DMS79 treated with DMSO at 0.1 percent for 48 hours (cell line): ENCODE results near the gene XRCC4.

Source experiments
- DNase-seq: peaks from one replicate; lab custom pipeline; 2025; lab: John Stamatoyannopoulos, UW

The XRCC4 gene

DNA sequence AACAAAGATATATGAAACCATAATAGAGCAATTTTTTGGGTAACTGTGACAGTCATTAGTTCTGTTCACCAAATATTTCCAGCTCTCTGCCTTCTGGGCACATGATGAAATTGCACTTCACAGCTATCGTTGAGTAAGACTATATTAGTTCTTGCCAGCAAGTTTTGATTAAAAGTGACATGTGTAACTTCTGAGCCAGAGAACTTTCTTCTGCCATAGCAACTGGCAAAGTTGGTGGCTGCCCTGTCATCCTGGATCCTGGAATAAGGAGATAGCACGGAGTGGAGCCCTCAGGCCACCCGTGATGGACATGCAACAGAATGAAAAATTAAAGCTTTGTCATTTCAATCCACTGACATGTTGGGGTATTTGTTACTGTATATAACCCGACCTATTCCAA lies 199.8 kb downstream of the XRCC4 start:
- DNase-seq, result no peak

GRCh38 chr5:83277953-83278352 lies 200.6 kb downstream of the XRCC4 start:
- DNase-seq, result no peak

GRCh38 chr5:83281176-83281575 lies 203.8 kb downstream of the XRCC4 start:
- no peak for DNase-seq

GRCh38 chr5:83281658-83282057 lies 204.3 kb downstream of the XRCC4 start:
- no peak for DNase-seq

DNA sequence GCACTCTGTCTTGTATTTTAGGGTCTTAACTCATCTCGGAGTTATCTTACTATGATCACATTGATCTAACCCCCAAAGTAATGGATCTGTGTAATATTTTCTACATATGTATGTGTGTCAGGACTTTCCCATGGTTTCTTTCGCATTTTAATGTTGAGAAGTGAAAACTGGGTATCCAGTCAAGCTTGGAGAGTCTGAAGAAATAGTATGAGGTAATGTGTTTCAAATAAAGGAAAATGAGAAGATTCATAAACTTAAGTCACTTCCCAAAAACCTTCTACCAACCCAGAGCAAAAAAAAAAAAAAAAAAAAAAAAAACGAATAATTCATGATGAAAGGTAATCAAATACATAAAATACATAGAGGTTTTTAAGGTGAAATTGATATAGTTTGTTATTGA lies 206.4 kb downstream of the XRCC4 start:
- DNase-seq, result no peak

DNA sequence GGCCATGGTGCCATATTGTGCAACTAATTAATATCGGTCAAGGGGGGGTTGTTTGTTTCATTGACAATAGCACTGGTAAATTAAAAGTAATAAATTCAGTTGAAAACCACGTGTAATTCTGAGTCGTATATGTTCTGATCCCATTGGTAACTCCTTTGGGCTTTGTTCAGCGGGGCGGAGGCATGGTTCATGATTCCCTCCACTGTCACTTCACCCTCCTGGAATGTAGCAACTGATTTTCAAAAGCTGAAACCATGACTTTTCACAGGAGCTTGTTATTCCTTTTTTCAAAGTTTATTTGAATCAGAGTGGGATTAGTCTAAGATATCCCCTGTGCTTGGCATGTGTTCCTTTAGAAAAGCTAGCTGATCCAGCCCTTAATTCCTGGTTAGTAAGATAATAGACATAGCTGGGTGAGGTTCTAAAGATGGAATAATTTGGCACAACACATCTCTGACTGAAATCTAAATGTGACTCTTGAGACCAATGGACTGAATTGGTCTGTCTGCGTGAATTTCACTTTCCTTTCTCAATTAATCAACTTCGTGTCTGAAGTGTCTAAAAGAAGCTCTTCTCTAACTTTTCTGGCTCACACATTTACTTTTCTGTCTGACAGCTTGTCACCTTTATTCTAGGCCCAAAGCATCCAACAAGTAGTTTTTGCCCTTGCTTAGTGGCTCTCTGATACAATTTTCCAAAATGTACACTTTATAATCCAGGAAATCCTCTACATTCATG lies 208.5 kb downstream of the XRCC4 start:
- DNase-seq, result no peak

- no peak for DNase-seq
Measured at GRCh38 chr5:83294246-83294645, 216.9 kb downstream of the XRCC4 start.

DNA sequence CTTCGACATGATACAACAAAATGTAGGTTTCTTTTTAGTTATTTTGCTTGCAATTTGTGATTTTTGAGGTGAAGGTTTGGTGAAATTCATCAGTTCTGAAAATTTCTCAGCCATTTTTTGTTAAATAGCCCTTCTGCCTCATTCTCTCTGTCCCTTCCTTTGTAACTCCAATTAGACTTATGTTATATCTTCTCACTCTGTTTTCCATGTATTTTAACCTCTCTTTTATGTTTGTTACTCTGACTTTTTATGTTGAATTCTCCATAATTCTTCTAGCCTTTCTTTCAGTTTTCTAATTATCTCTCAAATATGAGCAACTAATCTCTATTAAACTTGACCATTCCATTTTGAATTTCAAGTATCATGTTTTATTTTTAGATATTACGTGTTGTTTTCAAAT lies 222.0 kb downstream of the XRCC4 start:
- no peak for DNase-seq

- DNase-seq, result no peak
Measured at GRCh38 chr5:83306572-83307241, 229.4 kb downstream of the XRCC4 start.

GRCh38 chr5:83312663-83313062 lies 235.3 kb downstream of the XRCC4 start:
- no peak for DNase-seq

- no peak for DNase-seq
Measured at GRCh38 chr5:83313436-83313835, 236.1 kb downstream of the XRCC4 start.

DNA sequence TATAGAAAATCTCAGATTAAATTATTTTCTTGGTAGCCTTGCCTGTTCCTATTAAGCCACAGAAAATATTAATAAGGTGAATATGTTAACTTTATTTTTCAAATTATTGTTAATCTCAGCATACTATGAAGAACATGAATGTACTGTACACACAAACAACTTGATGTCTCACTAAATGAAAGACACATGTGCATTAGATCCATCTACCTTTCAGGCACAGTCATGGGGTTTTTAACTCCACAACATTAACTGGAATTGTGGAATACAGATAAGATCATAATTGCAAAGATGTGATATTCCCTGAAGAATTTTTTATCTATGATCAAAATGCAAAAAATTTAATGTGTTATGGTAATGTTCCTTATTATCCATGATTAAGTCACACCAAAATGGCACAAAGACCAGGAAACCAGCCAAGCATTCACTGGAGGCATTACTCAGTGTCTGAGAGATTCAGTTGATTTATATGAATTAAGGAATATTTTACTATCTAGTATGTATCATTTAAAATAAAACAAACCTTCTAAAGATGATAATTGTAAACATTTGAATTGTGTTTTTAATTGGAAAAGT lies 244.2 kb downstream of the XRCC4 start:
- no peak for DNase-seq

DNA sequence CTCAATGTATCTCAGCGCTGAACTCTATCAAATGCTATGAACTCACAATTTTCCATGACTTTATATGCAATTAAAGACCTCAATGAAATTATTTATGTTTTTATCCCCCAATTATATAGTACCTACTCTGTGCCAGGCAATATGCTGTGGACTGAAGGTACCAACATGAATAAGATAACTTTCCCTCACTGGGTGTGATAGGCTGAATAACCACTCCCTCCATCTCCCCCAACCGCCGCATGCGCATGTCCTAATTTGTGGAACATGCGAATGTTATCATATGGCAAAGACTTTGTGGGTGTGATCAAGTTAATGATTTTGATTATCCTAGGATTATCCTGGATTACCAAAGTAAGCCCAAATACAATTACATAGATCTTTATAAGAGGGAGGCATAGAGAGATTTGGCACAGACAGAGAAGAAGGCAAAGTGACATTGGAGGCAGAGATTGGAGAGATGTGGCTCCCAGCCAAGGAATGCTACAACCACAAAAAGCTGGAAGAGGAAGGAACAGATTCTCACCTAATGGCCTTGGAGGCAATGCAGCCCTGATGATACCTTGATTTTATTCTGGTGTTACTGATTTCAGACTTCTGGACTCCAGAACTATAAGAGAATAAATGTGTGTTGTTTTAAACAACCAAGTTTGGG lies 245.1 kb downstream of the XRCC4 start:
- DNase-seq, result no peak

GRCh38 chr5:83323557-83324180 lies 246.3 kb downstream of the XRCC4 start:
- DNase-seq, result no peak

DNA sequence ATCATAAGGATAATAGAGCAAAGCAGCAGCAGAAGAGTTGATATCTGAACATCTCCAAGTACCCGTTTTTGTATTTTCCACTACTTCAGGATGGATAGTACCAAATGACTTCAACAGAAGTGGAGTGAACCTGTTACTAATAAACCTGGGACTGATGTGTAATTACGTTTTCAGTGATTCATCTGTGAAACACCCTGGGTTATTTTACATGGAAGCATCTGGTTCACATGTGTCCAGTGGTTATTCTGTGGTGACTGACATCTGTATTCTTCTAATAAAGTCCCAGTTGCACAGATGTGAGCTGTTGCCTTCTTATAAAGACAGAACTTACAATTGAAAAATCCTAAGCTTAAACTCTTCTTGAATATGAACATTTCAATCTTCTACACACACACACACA lies 254.5 kb downstream of the XRCC4 start:
- no peak for DNase-seq

DNA sequence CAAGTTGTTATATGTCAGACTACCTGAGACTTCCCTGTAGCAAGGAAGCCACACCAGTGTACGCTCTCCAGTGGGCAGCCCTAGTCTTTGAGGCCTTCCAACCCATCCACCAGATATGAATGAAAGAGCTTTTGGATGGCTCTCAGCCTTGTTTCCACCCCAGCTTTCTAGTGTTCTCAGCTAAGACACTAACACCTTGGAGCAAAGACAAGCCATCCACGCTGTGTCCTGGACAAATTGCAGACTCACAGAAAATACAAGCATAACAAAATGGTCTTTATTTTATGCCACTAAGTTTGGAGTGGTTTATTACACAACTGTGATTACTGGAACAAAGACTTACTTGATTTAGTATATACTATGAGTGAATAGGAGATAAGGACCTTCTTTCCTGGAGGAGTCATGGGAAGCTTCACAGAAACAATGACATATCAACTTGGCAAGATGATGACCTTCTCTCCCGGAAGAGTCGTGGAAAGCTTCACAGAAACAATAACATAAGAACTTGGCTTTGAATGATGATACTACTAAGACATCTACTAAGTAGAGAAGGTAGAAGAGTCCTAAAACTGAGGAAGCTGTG lies 260.2 kb downstream of the XRCC4 start:
- no peak for DNase-seq

DNA sequence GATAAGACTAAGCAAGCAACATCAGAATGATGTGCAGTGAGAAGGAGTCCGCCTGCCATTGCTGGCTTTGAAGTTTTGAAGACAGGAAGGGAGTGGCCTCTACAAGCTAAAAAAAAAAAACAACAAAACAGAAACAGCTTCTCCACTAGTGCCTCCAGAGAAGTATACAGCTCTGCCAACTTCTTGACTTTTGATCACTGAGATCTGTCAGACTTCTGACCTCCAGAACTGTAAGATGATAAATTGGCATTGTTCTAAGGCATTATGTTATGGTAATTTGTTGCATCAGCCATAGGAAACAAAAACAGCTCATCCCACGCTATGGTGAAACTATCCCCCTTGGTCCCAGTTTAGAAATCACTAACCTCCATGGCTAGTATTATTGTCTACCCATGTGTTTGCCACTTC lies 263.2 kb downstream of the XRCC4 start:
- no peak for DNase-seq

DNA sequence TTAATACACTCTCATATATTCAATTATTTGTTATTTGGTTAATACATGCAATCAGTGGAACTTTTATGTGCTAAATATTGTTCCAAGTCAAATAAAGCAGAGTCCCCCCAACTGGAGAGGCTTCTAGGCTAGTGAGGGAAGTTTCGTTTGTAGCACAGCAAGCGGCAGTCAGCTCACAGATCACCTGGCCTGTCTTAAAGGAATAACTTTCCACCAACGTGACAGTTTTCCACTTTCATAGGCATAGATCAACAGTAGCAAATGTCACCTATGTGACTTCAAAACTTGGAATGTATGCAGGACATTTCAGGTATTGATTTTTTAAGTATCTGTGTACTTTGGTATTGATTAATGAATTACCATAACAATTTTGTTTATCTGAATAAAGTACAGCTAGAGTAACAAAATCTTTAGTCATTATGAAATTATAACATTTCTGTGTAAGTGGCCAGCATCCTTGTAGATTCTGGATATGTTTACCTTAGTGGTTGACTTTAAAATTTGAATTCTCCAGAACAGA lies 264.5 kb downstream of the XRCC4 start:
- no peak for DNase-seq

DNA sequence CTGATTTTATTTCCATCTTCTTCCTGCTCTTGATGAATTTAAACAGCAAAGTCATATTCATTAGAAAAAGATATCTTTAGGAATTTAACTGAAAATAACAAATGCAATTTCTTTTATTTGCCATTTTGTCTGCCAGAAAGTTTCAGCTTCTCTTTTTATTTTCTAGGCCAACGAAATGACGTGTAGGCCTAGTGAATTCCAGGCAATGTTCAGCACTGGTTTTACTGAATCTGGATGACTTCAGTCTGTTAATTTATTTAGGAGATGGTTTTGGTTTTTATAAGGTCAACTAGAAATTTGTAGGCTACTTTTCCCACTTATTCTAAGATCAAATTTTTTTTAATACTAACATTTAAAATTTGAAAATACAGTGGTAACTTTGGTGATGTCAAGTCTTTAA lies 265.1 kb downstream of the XRCC4 start:
- DNase-seq, result no peak

DNA sequence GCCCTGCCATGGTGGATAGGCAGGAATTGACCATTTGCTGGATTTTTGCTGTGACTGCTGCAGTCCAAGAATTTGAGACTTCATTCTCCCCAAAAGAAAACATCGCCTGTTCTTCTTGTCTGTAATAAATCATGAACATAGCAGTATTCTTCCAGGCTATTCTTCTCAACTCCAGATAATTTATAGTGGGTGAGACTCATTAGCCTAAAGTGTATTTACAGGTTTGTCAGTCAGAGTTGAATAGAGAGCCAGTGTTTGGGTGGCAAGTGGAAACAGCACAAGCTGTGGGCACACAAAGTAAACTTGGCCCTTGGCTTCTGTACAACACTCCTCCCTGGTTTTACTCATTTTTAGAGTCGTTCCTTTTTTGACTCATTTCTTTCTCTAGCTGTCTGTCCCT lies 266.0 kb downstream of the XRCC4 start:
- no peak for DNase-seq

DNA sequence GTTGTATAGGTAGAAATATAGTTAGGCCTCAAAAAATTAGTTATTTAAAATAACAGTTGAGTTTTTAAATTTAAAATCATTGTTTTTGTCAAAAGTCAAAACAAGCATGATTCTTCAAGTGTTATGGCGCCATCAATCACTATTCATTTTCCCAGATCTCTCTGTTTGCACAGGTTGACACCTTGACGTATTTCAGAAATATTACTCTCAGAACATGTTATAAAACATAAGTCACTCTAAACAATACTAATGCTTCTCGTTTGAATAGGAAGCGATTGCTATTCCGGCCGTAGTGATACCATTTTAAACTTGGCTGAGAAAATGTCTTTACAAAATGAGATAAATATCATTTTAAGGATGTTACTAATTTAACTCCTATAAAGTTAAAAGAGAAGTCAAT lies 268.1 kb downstream of the XRCC4 start:
- no peak for DNase-seq

GRCh38 chr5:83348281-83348780 lies 271.0 kb downstream of the XRCC4 start:
- DNase-seq, result no peak
